Thoracic aorta (tissue), 2 donors: ENCODE results near the gene BRMS1. TPM values are rescaled to one million over a fixed set of nuclear protein-coding genes. Genes with fewer than 3 reads are reported as not detected.
"Not testable (repeated sequence)": the region's sequence is repeated elsewhere in the genome, so short reads cannot be mapped to it uniquely, and the experiment has no call there.

Source experiments
- ATAC-seq: fragments of 150-250 bp; one replicate; pipeline ENCODE4 v1.8.0; 2017; ENCODE audit warnings: low read depth; ENCODE audit not compliant: insufficient number of reproducible peaks, low FRiP score
- DNase-seq: peaks from one replicate; pipeline ENCODE4 v3.0.0-alpha.2; 2020; ENCODE audit warnings: low spot score
- H3K27ac ChIP-seq, 2 donors: fragments of 200-600 bp; sonication (generic); 1 replicate in 1 of 2; 2 replicates in 1 of 2; pipeline ENCODE4 v1.5.1; 2016; ENCODE audit warnings: mild to moderate bottlenecking in 2 of 2, moderate library complexity in 2 of 2
- H3K27me3 ChIP-seq: fragments of 200-600 bp; sonication (generic); replicated peaks from 2 replicates; pipeline ENCODE4 v1.6.0; 2016; ENCODE audit warnings: mild to moderate bottlenecking; ENCODE audit not compliant: insufficient read depth
- H3K36me3 ChIP-seq: fragments of 200-600 bp; sonication (generic); one replicate; pipeline ENCODE4 v1.5.1; 2016
- H3K4me1 ChIP-seq, 2 donors: fragments of 200-600 bp; sonication (generic); 1 replicate in 1 of 2; 2 replicates in 1 of 2; pipeline versions ENCODE4 v1.5.1 to v1.6.0; 2016; ENCODE audit warnings: low read depth in 2 of 2, mild to moderate bottlenecking in 1 of 2; ENCODE audit not compliant: control insufficient read depth in 1 of 2
- H3K4me3 ChIP-seq: fragments of 200-600 bp; sonication (generic); 2 replicates; pipeline ENCODE4 v1.5.1; 2016; ENCODE audit warnings: mild to moderate bottlenecking
- H3K9me3 ChIP-seq: fragments of 200-600 bp; sonication (generic); 2 replicates; pipeline ENCODE4 v1.5.1; 2016
- total RNA-seq, 2 donors: library from RNA; depleted of rRNA; stranded (reverse); fragments of >200 nt; gene quantifications; one replicate each; pipeline versions ENCODE4 v1.1.0 to v1.2.3, GENCODE V29; 2016
- TF ChIP-seq, protein P1 (sequence below): fragments of 200-600 bp; sonication (generic); IDR thresholded peaks from one replicate; pipeline ENCODE4 v1.5.1; 2019; ENCODE audit warnings: antibody characterized with exemption

Gene BRMS1
- total RNA-seq, 2 donors from 2014 or later = 35.0 to 48.1 TPM

DNA sequence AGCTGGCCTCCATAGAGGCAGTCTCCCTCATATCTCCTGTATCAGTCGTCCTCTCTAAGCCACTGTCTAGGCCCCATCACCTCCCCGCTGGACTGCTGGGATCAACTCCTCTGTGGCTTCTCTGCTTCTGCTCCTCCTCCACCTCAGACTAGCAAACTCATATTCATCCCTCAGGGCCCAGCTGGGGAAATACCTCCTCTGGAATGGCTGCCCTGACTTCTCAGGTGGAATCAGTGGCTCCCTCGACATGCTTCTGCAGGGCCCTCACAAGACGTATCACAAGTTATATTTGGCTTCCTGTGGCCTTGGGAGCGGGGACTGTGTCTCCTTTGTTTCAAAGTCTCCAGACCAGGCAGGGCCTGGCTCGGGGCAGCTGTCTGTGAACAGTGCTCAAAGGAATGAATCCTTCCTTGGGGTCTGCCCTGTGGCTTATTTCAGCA, 16.6 kb upstream of the BRMS1 start:
- ATAC-seq (no peak), DNase-seq (no peak)
- no peaks in the 10 kb centered on the region for H3K36me3 ChIP-seq
- H3K27me3 ChIP-seq = no peaks in the 10 kb centered on the region
- H3K9me3 ChIP-seq = no peaks in the 10 kb centered on the region
- TF ChIP-seq, protein P1, sequence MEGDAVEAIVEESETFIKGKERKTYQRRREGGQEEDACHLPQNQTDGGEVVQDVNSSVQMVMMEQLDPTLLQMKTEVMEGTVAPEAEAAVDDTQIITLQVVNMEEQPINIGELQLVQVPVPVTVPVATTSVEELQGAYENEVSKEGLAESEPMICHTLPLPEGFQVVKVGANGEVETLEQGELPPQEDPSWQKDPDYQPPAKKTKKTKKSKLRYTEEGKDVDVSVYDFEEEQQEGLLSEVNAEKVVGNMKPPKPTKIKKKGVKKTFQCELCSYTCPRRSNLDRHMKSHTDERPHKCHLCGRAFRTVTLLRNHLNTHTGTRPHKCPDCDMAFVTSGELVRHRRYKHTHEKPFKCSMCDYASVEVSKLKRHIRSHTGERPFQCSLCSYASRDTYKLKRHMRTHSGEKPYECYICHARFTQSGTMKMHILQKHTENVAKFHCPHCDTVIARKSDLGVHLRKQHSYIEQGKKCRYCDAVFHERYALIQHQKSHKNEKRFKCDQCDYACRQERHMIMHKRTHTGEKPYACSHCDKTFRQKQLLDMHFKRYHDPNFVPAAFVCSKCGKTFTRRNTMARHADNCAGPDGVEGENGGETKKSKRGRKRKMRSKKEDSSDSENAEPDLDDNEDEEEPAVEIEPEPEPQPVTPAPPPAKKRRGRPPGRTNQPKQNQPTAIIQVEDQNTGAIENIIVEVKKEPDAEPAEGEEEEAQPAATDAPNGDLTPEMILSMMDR = no peak
- H3K4me1 ChIP-seq = no peaks in the 10 kb centered on the region
- no peak overlapping the region for H3K27ac ChIP-seq
- no peak overlapping the region for H3K4me3 ChIP-seq

GRCh38 chr11:66360406-66361073, 15.6 kb upstream of the BRMS1 start:
- no peaks in the 10 kb centered on the region for H3K4me1 ChIP-seq
- TF ChIP-seq, protein P1 = no peak
- H3K36me3 ChIP-seq = no peaks in the 10 kb centered on the region
- H3K27me3 ChIP-seq = no peaks in the 10 kb centered on the region
- DNase-seq = no peak
- no peaks in the 10 kb centered on the region for H3K9me3 ChIP-seq
- H3K4me3 ChIP-seq = no peak overlapping the region
- no peak overlapping the region for H3K27ac ChIP-seq
- no peak for ATAC-seq

DNA sequence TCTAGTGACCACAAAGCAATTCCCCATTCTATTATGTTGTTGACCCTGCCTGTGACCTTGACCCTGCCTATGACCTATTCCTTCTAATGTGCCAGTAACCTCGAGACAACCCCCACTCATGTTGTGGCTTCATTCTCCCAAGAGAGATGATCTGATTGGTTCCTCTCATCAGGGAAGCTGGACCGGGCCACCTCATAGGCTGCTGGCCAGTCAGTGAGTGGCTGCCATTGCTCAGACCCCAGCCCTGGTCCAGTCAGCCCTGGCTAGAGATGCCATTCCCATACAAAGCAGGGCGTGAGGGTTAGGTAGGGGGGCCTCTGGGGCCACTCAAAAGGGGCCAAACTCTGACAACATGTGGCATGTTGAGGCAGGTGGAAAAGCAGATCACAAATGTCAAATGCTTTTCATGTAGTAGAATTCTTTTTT, 14.8 kb upstream of the BRMS1 start:
- no peak for DNase-seq
- Histone ChIP-seq H3K9me3 (no peaks in the 10 kb centered on the region), H3K4me1 (no peaks in the 10 kb centered on the region), H3K27ac (no peak overlapping the region), H3K36me3 (no peaks in the 10 kb centered on the region), H3K4me3 (no peak overlapping the region), H3K27me3 (no peaks in the 10 kb centered on the region)
- TF ChIP-seq, protein P1 = no peak
- no peak for ATAC-seq

- not testable (repeated sequence) for H3K4me3 ChIP-seq, H3K27me3 ChIP-seq, ATAC-seq, H3K27ac ChIP-seq, H3K36me3 ChIP-seq, H3K9me3 ChIP-seq, DNase-seq
- peaks cover 12 to 20% of the 10 kb centered on the region in 2 donors for H3K4me1 ChIP-seq
These were observed 5.8 kb upstream of the BRMS1 start for GRCh38 chr11:66350560-66351235.

DNA sequence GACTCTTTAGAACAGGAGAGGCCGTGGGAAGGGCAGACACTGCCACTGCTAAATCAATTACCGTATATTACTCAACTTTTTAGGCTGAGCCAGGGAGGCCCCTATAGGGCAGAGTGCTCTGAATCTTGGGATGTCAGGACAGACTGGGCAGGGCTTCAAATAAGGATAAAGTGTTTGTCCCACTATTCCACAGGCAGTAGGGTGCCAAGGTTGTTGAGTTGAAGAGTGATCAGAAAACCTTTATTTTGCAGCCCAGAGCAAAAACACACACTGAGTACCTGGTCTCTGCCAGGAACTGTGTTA, 4.1 kb upstream of the BRMS1 start:
- DNase-seq = no peak
- H3K27ac ChIP-seq = no peak overlapping the region
- TF ChIP-seq, protein P1 = no peak

More for the DNA sequence above, 4.1 kb upstream of the BRMS1 start:
- no peak for ATAC-seq
- Histone ChIP-seq H3K4me1 (peaks cover 18 to 30% of the 10 kb centered on the region in 2 donors), H3K9me3 (no peaks in the 10 kb centered on the region), H3K27me3 (no peaks in the 10 kb centered on the region), H3K4me3 (no peak overlapping the region), H3K36me3 (no peaks in the 10 kb centered on the region)
